T-helper 2 cell (primary cell): Measurements from ENCODE around the gene PEBP1.
A peak's percentile ranks its signal among the peaks of the same experiment; 100 is the strongest.
"Not testable (repeated sequence)": the region's sequence is repeated elsewhere in the genome, so short reads cannot be mapped to it uniquely, and the experiment has no call there.

Source experiments
- DNase-seq, 5 experiments: peaks; one replicate each; pipeline versions ENCODE4 v3.0.0 to v3.0.0-alpha.2; 2012 to 2022
- total RNA-seq, 2 donors: gene quantifications; one replicate each; lab custom pipeline; 2026; lab: John Stamatoyannopoulos, UW

Gene PEBP1
- total RNA-seq: 86.7 to 128 reads per million in 2 donors

- DNase-seq: peak; percentile 83 to 95 (median 88)
These were observed at the start of gene PEBP1 for GRCh38 chr12:118135788-118136558. PEBP1 (plus strand) TSS chr12:118136124; CDS start chr12:118136210, 86 bp downstream.

- DNase-seq: no peak
These were observed 46.1 kb upstream of the PEBP1 start for GRCh38 chr12:118089782-118090181.

- DNase-seq: no peak
These were observed 41.9 kb upstream of the PEBP1 start for GRCh38 chr12:118094039-118094438.

- DNase-seq: no peak
These were observed 37.5 kb upstream of the PEBP1 start for GRCh38 chr12:118098401-118098800.

GRCh38 chr12:118098911-118099671 lies 36.8 kb upstream of the PEBP1 start:
- no peak for DNase-seq

- DNase-seq: no peak
These were observed 34.9 kb upstream of the PEBP1 start for GRCh38 chr12:118101051-118101450.

GRCh38 chr12:118102070-118102469 lies 33.9 kb upstream of the PEBP1 start:
- no peak for DNase-seq

- DNase-seq: no peak
These were observed 33.3 kb upstream of the PEBP1 start for GRCh38 chr12:118102609-118103008.

- peak in 1 of 5 experiments; percentile 20 for DNase-seq
These were observed 32.7 kb upstream of the PEBP1 start for GRCh38 chr12:118103201-118103600.

- peak in 2 of 5 experiments; percentile 4 to 45 for DNase-seq
These were observed 32.1 kb upstream of the PEBP1 start, which contains the start of gene VSIG10 for GRCh38 chr12:118103601-118104382. VSIG10 (minus strand) TSS chr12:118104011; CDS start chr12:118103671, 340 bp downstream.

GRCh38 chr12:118107011-118107410 lies 28.9 kb upstream of the PEBP1 start:
- no peak for DNase-seq

GRCh38 chr12:118107694-118108093 lies 28.2 kb upstream of the PEBP1 start:
- no peak for DNase-seq

GRCh38 chr12:118109088-118109487 lies 26.8 kb upstream of the PEBP1 start:
- no peak for DNase-seq

- DNase-seq: no peak
These were observed 16.5 kb upstream of the PEBP1 start for GRCh38 chr12:118119449-118119879.

- DNase-seq: peak in 4 of 5 experiments; percentile 28 to 61 (median 40)
These were observed 15.2 kb upstream of the PEBP1 start for GRCh38 chr12:118120579-118121363.

GRCh38 chr12:118122264-118122663 lies 13.7 kb upstream of the PEBP1 start:
- DNase-seq: no peak

GRCh38 chr12:118124333-118124874 lies 11.5 kb upstream of the PEBP1 start:
- DNase-seq: no peak

- no peak for DNase-seq
These were observed 10.2 kb upstream of the PEBP1 start for GRCh38 chr12:118125743-118126118.

- DNase-seq: no peak
These were observed 9.7 kb upstream of the PEBP1 start for GRCh38 chr12:118126119-118126757.

- DNase-seq: no peak
These were observed 8.1 kb upstream of the PEBP1 start for GRCh38 chr12:118127867-118128266.

- not testable (repeated sequence) for DNase-seq
These were observed 6.5 kb upstream of the PEBP1 start for GRCh38 chr12:118129436-118129835.
